ENCODE data around the gene MTG1. TPM values are rescaled to one million over a fixed set of nuclear protein-coding genes. Genes with fewer than 3 reads are reported as not detected.

MTG1 gene
- total RNA-seq, 1 experiment from 2014 or later, result 83.3 TPM

- no peaks in the 10 kb centered on the region for H3K27me3 ChIP-seq (replicated peaks; ENCODE audit: insufficient read depth, low read depth, low read length, poor library complexity)
- ChIA-PET CTCF (no interaction called here), POLR2A (ENCODE audit: low non-redundant PET) (no interaction called here)
- intact Hi-C loops (cut with micrococcal nuclease; ENCODE audit: unreplicated experiment), result no loop called here
- H3K27ac ChIP-seq (ENCODE audit: low read depth, low read length, poor library complexity, severe bottlenecking), result no peak overlapping the region
- H3K4me3 ChIP-seq (ENCODE audit: low read depth, low read length, poor library complexity, severe bottlenecking), result no peak overlapping the region
- H3K4me1 ChIP-seq (ENCODE audit: insufficient read depth, low read length, poor library complexity, severe bottlenecking), result no peaks in the 10 kb centered on the region
- BruUV-seq (replicated peaks), result no TSS peak
- no peak for DNase-seq (ENCODE audit: low spot score)
- H3K9me3 ChIP-seq (ENCODE audit: low read depth, low read length, poor library complexity, severe bottlenecking), result peaks cover 6% of the 10 kb centered on the region
- peaks cover 72% of the 10 kb centered on the region for H3K36me3 ChIP-seq (ENCODE audit: insufficient read depth, low read length, poor library complexity, severe bottlenecking)
- TF ChIP-seq EZH2 (IDR thresholded peaks at IDR 0.05; ENCODE audit: borderline replicate concordance, low read depth, low read length, poor library complexity, severe bottlenecking) (no peak), CTCF (conservative IDR thresholded peaks at IDR 0.05; ENCODE audit: low read depth, low read length) (no peak)
Observed at GRCh38 chr10:133405272-133405671, 11.3 kb downstream of the MTG1 start.

- no peak for TF ChIP-seq EZH2 (IDR thresholded peaks at IDR 0.05; ENCODE audit: borderline replicate concordance, low read depth, low read length, poor library complexity, severe bottlenecking)
- no peak for TF ChIP-seq CTCF (conservative IDR thresholded peaks at IDR 0.05; ENCODE audit: low read depth, low read length)
- Histone ChIP-seq H3K27me3 (replicated peaks; ENCODE audit: insufficient read depth, low read depth, low read length, poor library complexity) (no peaks in the 10 kb centered on the region), H3K36me3 (ENCODE audit: insufficient read depth, low read length, poor library complexity, severe bottlenecking) (peaks cover 75% of the 10 kb centered on the region), H3K4me3 (ENCODE audit: low read depth, low read length, poor library complexity, severe bottlenecking) (no peak overlapping the region), H3K9me3 (ENCODE audit: low read depth, low read length, poor library complexity, severe bottlenecking) (peaks cover 13% of the 10 kb centered on the region), H3K4me1 (ENCODE audit: insufficient read depth, low read length, poor library complexity, severe bottlenecking) (no peaks in the 10 kb centered on the region), H3K27ac (ENCODE audit: low read depth, low read length, poor library complexity, severe bottlenecking) (no peak overlapping the region)
- ChIA-PET POLR2A (ENCODE audit: low non-redundant PET) (no interaction called here), CTCF (no interaction called here)
- no TSS peak for BruUV-seq (replicated peaks)
- no peak for DNase-seq (ENCODE audit: low spot score)
- intact Hi-C loops (cut with micrococcal nuclease; ENCODE audit: unreplicated experiment), result no loop called here
Observed at GRCh38 chr10:133405844-133406527, 12.0 kb downstream of the MTG1 start.

GRCh38 chr10:133411523-133412380, 17.8 kb downstream of the MTG1 start:
- DNase-seq (ENCODE audit: low spot score), result no peak

More at GRCh38 chr10:133411523-133412380, 17.8 kb downstream of the MTG1 start:
- Histone ChIP-seq H3K27me3 (replicated peaks; ENCODE audit: insufficient read depth, low read depth, low read length, poor library complexity) (no peaks in the 10 kb centered on the region), H3K4me1 (ENCODE audit: insufficient read depth, low read length, poor library complexity, severe bottlenecking) (no peaks in the 10 kb centered on the region), H3K36me3 (ENCODE audit: insufficient read depth, low read length, poor library complexity, severe bottlenecking) (peaks cover 72% of the 10 kb centered on the region), H3K9me3 (ENCODE audit: low read depth, low read length, poor library complexity, severe bottlenecking) (peaks cover 29% of the 10 kb centered on the region), H3K27ac (ENCODE audit: low read depth, low read length, poor library complexity, severe bottlenecking) (no peak overlapping the region), H3K4me3 (ENCODE audit: low read depth, low read length, poor library complexity, severe bottlenecking) (no peak overlapping the region)
- BruUV-seq (replicated peaks), result no TSS peak
- intact Hi-C loops (cut with micrococcal nuclease; ENCODE audit: unreplicated experiment), result no loop called here
- POLR2A ChIA-PET (ENCODE audit: low non-redundant PET), result no interaction called here
- no peak for TF ChIP-seq CTCF (conservative IDR thresholded peaks at IDR 0.05; ENCODE audit: low read depth, low read length)
- no peak for TF ChIP-seq EZH2 (IDR thresholded peaks at IDR 0.05; ENCODE audit: borderline replicate concordance, low read depth, low read length, poor library complexity, severe bottlenecking)
- CTCF ChIA-PET, result no interaction called here
